GM12891 (cell line): ENCODE results near the gene KCP.

Source experiments
- POLR2AphosphoS5 ChIP-seq: IDR thresholded peaks from 2 replicates; pipeline ENCODE4 v1.6.1; 2011; ENCODE audit warnings: low read depth, low read length, control low read depth
- TAF1 ChIP-seq: IDR thresholded peaks from 2 replicates; pipeline ENCODE4 v1.6.1; 2011; ENCODE audit warnings: low read depth, low read length, control low read depth

DNA sequence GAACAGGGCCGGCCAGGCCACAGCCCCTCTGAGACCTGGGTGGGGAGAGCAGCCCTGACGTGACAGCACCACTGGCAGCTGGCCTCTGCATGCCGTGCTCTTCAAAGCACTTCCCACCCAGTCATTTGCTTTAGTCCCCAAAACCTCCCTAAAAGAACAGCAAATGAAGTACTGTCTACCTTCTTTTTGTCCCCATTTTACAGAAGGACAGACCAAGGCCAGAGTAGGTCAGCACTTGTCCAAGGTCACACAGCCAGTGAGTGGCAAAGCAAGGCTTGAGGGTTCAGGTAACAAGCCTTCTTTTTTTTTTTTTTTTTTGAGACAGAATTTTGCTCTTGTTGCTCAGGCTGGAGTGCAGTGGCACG lies 32.8 kb downstream of the KCP start:
- no peak for TF ChIP-seq TAF1
- TF ChIP-seq POLR2AphosphoS5, result no peak
